ENCODE measurements around the gene IP6K3. TPM values are rescaled to one million over a fixed set of nuclear protein-coding genes. Genes with fewer than 3 reads are reported as not detected.

Gene IP6K3
- polyA plus RNA-seq, 2 donors = 0.65 to 0.96 TPM

DNA sequence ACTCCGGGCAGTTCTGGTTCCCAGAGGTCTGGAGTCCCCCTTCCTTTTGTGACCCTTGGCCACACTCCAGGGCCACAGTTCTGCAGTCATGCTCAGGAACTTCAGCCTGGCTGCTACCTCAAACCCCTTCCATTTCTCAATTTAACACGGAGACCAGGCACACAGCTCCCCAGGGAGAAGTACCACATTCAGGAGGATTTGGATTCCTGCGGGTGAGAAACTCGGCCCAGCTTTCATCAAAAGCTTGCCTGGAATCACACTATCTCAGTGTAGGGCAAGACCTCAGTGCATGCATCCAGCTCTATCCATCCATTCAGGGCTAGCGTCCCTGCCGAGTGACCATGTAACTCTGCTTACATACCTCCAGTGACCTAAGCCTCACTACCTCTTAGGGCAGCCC is 16.8 kb upstream of the IP6K3 start:
- Histone ChIP-seq H3K4me1 (ENCODE audit: control insufficient read depth in 2 of 2, insufficient read depth in 2 of 2, low read length in 1 of 2) (no peaks in the 10 kb centered on the region), H3K27me3 (ENCODE audit: control insufficient read depth in 1 of 2, insufficient read depth in 2 of 2, low read length in 2 of 2) (no peaks in the 10 kb centered on the region), H3K9me3 (ENCODE audit: control insufficient read depth in 2 of 2, insufficient read depth in 1 of 2, low read depth in 1 of 2, low read length in 1 of 2) (peaks cover 0 to 5% of the 10 kb centered on the region in 2 donors), H3K27ac (ENCODE audit: low read depth in 2 of 2, low read length in 1 of 2) (no peak overlapping the region), H3K4me3 (ENCODE audit: low read depth in 1 of 2, low read length in 2 of 2) (no peak overlapping the region), H3K36me3 (ENCODE audit: control insufficient read depth in 2 of 2, insufficient read depth in 2 of 2, low read length in 1 of 2) (no peaks in the 10 kb centered on the region)
- 63 to 66% methylated on average over 6 of the region's 6 CpGs for WGBS, 2 donors

DNA sequence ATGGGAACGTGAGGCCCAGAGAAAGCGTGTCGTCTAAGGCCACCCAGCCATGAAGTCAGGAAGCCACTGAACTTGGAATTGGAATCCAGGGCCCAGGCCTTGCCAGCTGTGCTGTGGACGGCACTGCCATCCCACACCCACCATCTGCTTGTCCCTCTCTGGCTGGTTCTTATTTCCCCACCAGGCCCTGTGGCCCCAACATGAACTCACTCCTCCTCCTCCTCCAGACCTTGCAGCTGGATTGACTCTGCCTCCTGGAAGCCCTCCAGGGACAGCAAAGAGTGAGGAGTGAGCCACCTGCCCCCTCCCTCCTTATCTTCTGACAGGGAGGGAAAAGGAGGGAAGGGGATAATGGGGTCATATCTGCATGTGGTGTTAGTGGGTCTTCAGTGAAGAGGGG is 16.0 kb upstream of the IP6K3 start:
- Histone ChIP-seq H3K27ac (ENCODE audit: low read depth in 2 of 2, low read length in 1 of 2) (no peak overlapping the region), H3K4me3 (ENCODE audit: low read depth in 1 of 2, low read length in 2 of 2) (no peak overlapping the region), H3K4me1 (ENCODE audit: control insufficient read depth in 2 of 2, insufficient read depth in 2 of 2, low read length in 1 of 2) (no peaks in the 10 kb centered on the region), H3K36me3 (ENCODE audit: control insufficient read depth in 2 of 2, insufficient read depth in 2 of 2, low read length in 1 of 2) (no peaks in the 10 kb centered on the region), H3K27me3 (ENCODE audit: control insufficient read depth in 1 of 2, insufficient read depth in 2 of 2, low read length in 2 of 2) (no peaks in the 10 kb centered on the region), H3K9me3 (ENCODE audit: control insufficient read depth in 2 of 2, insufficient read depth in 1 of 2, low read depth in 1 of 2, low read length in 1 of 2) (peaks cover 0 to 5% of the 10 kb centered on the region in 2 donors)
- 82 to 91% methylated on average over 4 of the region's 4 CpGs for WGBS, 2 donors

DNA sequence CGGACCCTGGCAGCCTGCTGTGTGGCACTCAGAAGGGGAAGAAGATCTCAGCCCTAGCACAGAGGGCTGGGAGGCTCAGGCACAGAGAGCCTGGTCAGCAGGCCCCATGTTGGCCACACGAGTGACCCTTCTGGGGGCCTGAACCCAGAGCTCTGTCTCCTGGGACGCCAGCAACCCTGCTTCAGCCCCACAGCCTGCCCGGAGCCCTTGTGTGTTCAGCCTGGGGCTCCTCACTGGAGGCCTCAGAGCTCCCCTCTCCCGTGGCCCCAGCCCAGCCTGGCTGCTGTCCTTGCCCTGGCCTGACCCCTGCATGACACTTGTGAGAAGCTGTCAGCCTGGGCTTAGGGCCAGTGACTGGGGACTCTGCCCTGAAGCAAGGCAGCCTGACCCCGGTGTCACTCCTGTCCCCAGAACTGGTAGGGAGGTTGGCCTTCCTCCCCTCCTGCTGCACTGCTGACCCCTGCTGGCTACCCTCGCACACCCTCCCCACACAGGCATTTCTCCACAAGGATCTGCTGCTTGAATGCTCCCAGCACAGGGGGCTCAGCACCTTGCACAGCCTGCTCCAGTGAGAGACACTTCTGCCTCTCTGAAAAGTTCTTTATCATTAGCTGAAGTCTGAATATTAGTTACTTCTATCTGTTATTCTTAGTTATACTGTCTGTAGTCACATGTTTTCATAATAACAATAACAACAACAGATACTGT is 15.4 kb upstream of the IP6K3 start:
- Histone ChIP-seq H3K9me3 (ENCODE audit: control insufficient read depth in 2 of 2, insufficient read depth in 1 of 2, low read depth in 1 of 2, low read length in 1 of 2) (peaks cover 0 to under 1% of the 10 kb centered on the region in 2 donors), H3K27me3 (ENCODE audit: control insufficient read depth in 1 of 2, insufficient read depth in 2 of 2, low read length in 2 of 2) (no peaks in the 10 kb centered on the region), H3K4me1 (ENCODE audit: control insufficient read depth in 2 of 2, insufficient read depth in 2 of 2, low read length in 1 of 2) (no peaks in the 10 kb centered on the region), H3K36me3 (ENCODE audit: control insufficient read depth in 2 of 2, insufficient read depth in 2 of 2, low read length in 1 of 2) (no peaks in the 10 kb centered on the region), H3K27ac (ENCODE audit: low read depth in 2 of 2, low read length in 1 of 2) (no peak overlapping the region), H3K4me3 (ENCODE audit: low read depth in 1 of 2, low read length in 2 of 2) (no peak overlapping the region)
- 48 to 55% methylated on average over 7 of the region's 7 CpGs for WGBS, 2 donors

DNA sequence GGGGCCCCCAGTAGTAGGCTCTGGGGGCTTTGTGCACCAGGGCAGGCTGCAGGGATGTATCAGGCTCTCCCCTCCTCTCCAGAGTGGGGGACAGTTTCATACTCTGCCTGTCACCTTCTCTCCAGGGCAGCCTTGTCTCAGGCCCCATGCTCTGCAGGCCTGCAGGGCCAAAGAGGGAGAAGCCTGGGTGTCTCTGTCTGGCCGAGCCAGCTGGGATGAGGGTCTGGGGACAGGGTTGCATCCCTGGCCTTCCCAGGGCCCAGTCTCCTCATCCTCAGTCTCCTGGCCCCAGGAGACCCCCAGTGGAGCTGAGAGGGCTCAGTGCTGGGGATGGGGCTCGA is 14.8 kb upstream of the IP6K3 start:
- WGBS, 2 donors = 77 to 86% methylated on average over 2 of the region's 2 CpGs
- no peak overlapping the region for H3K4me3 ChIP-seq (ENCODE audit: low read depth in 1 of 2, low read length in 2 of 2)
- no peaks in the 10 kb centered on the region for H3K27me3 ChIP-seq (ENCODE audit: control insufficient read depth in 1 of 2, insufficient read depth in 2 of 2, low read length in 2 of 2)
- H3K27ac ChIP-seq (ENCODE audit: low read depth in 2 of 2, low read length in 1 of 2) = no peak overlapping the region
- H3K9me3 ChIP-seq (ENCODE audit: control insufficient read depth in 2 of 2, insufficient read depth in 1 of 2, low read depth in 1 of 2, low read length in 1 of 2) = no peaks in the 10 kb centered on the region
- no peaks in the 10 kb centered on the region for H3K36me3 ChIP-seq (ENCODE audit: control insufficient read depth in 2 of 2, insufficient read depth in 2 of 2, low read length in 1 of 2)
- no peaks in the 10 kb centered on the region for H3K4me1 ChIP-seq (ENCODE audit: control insufficient read depth in 2 of 2, insufficient read depth in 2 of 2, low read length in 1 of 2)

DNA sequence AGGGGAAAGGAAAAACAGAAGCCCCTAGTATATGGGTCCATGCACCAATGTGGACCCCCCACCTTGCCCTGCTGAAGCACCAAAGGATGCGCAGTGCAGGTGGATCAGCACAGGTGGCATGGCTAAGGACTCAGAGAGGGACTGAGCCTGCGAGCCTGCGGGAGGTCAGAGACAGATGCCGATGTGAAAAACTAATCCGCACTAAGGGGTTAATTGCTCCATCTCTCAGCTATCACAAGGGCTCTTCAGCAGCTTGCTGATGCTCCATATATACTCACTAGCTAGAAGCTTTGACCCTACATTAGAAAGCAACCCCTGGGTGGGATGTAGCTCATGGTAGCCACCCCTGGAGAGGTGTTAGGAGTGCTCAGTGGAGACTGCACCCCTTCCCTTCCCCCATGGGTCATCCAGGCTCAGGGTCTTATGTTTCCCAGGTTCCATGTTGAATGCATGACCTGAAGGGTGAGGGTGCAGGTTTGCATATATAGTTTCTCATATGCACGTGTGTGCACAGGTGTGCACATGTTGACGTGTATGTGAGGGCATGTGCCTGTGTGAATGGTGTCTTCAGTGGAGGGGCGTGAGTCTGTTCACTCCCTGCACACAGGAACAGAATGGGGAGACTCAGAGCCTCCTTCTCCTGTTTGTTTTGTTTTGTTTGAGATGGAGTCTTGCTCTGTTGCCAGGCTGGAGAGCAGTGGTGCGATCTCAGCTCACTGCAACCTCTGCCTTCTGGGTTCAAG is 13.4 kb upstream of the IP6K3 start:
- Histone ChIP-seq H3K36me3 (ENCODE audit: control insufficient read depth in 2 of 2, insufficient read depth in 2 of 2, low read length in 1 of 2) (no peaks in the 10 kb centered on the region), H3K27me3 (ENCODE audit: control insufficient read depth in 1 of 2, insufficient read depth in 2 of 2, low read length in 2 of 2) (no peaks in the 10 kb centered on the region), H3K4me1 (ENCODE audit: control insufficient read depth in 2 of 2, insufficient read depth in 2 of 2, low read length in 1 of 2) (no peaks in the 10 kb centered on the region), H3K4me3 (ENCODE audit: low read depth in 1 of 2, low read length in 2 of 2) (no peak overlapping the region), H3K27ac (ENCODE audit: low read depth in 2 of 2, low read length in 1 of 2) (no peak overlapping the region), H3K9me3 (ENCODE audit: control insufficient read depth in 2 of 2, insufficient read depth in 1 of 2, low read depth in 1 of 2, low read length in 1 of 2) (no peaks in the 10 kb centered on the region)
- 87% methylated on average over 9 of the region's 9 CpGs for WGBS, 2 donors

DNA sequence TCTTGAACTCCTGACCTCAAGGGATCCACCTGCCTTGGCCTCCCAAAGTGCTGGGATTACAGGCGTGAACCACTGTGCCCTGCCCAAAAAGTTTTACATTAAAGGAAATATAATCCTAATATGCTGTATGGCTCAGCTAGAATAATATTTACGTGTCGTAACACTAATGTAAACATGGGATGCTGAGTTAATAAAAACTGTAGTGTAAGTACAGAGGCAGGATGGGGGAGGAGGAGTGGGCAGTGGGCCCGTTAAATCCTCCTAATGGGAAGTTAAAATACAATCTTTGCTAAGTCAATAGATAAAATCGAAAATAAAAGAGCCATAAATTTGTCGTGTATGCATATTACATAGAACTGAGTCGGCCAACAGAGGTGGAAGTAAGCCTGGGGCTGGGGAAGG is 12.1 kb upstream of the IP6K3 start:
- WGBS, 2 donors = 39 to 42% methylated on average over 7 of the region's 7 CpGs
- no peaks in the 10 kb centered on the region for H3K4me1 ChIP-seq (ENCODE audit: control insufficient read depth in 2 of 2, insufficient read depth in 2 of 2, low read length in 1 of 2)
- H3K4me3 ChIP-seq (ENCODE audit: low read depth in 1 of 2, low read length in 2 of 2) = no peak overlapping the region
- no peaks in the 10 kb centered on the region for H3K9me3 ChIP-seq (ENCODE audit: control insufficient read depth in 2 of 2, insufficient read depth in 1 of 2, low read depth in 1 of 2, low read length in 1 of 2)
- no peak overlapping the region for H3K27ac ChIP-seq (ENCODE audit: low read depth in 2 of 2, low read length in 1 of 2)
- no peaks in the 10 kb centered on the region for H3K36me3 ChIP-seq (ENCODE audit: control insufficient read depth in 2 of 2, insufficient read depth in 2 of 2, low read length in 1 of 2)
- no peaks in the 10 kb centered on the region for H3K27me3 ChIP-seq (ENCODE audit: control insufficient read depth in 1 of 2, insufficient read depth in 2 of 2, low read length in 2 of 2)

DNA sequence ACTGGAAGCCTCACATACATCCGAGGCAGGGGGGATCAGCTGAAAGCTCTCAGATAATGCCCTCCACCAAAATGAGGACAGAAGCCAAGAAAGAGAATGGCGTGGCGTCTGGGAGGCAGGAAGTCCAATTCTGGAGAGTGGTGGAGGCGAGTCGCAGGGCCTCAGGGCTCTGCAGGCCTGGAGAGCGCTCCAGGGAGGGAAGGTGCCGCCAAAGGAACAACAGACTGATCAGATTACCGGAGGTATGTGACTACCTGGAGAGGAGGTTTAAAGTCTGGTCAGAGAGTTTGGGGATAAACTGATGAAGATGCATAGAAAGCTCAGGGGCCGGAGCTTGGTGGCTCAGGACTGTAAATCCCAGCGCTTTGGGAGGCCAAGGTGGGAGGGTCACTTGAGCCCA is 11.2 kb upstream of the IP6K3 start:
- WGBS, 2 donors = 78 to 86% methylated on average over 10 of the region's 10 CpGs
- Histone ChIP-seq H3K27ac (ENCODE audit: low read depth in 2 of 2, low read length in 1 of 2) (no peak overlapping the region), H3K4me3 (ENCODE audit: low read depth in 1 of 2, low read length in 2 of 2) (no peak overlapping the region), H3K27me3 (ENCODE audit: control insufficient read depth in 1 of 2, insufficient read depth in 2 of 2, low read length in 2 of 2) (no peaks in the 10 kb centered on the region), H3K9me3 (ENCODE audit: control insufficient read depth in 2 of 2, insufficient read depth in 1 of 2, low read depth in 1 of 2, low read length in 1 of 2) (no peaks in the 10 kb centered on the region), H3K4me1 (ENCODE audit: control insufficient read depth in 2 of 2, insufficient read depth in 2 of 2, low read length in 1 of 2) (no peaks in the 10 kb centered on the region), H3K36me3 (ENCODE audit: control insufficient read depth in 2 of 2, insufficient read depth in 2 of 2, low read length in 1 of 2) (no peaks in the 10 kb centered on the region)

DNA sequence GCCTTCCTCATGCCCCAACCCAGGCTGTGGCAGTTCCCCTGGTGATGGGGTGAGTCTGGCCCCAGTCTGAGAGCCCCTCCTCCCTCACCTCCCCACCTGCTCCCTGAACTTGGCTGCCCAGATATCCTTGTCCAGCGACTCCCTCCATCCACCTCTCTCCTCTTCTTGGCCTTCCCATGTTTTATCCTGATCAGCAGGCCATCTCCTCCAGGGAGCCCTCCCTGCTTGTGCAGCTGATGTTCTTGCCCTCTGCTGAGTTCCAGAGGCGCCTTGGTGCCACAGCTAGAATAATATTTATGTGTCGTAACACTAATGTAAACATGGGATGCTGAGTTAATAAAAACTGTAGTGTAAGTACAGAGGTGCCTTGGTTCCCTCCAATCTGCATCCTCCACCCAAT is 10.4 kb upstream of the IP6K3 start:
- WGBS, 2 donors = 78 to 81% methylated on average over 3 of the region's 3 CpGs
- no peaks in the 10 kb centered on the region for H3K27me3 ChIP-seq (ENCODE audit: control insufficient read depth in 1 of 2, insufficient read depth in 2 of 2, low read length in 2 of 2)
- H3K4me3 ChIP-seq (ENCODE audit: low read depth in 1 of 2, low read length in 2 of 2) = no peak overlapping the region
- peaks cover 2 to 4% of the 10 kb centered on the region in 2 donors for H3K4me1 ChIP-seq (ENCODE audit: control insufficient read depth in 2 of 2, insufficient read depth in 2 of 2, low read length in 1 of 2)
- no peaks in the 10 kb centered on the region for H3K36me3 ChIP-seq (ENCODE audit: control insufficient read depth in 2 of 2, insufficient read depth in 2 of 2, low read length in 1 of 2)
- H3K27ac ChIP-seq (ENCODE audit: low read depth in 2 of 2, low read length in 1 of 2) = no peak overlapping the region
- no peaks in the 10 kb centered on the region for H3K9me3 ChIP-seq (ENCODE audit: control insufficient read depth in 2 of 2, insufficient read depth in 1 of 2, low read depth in 1 of 2, low read length in 1 of 2)

DNA sequence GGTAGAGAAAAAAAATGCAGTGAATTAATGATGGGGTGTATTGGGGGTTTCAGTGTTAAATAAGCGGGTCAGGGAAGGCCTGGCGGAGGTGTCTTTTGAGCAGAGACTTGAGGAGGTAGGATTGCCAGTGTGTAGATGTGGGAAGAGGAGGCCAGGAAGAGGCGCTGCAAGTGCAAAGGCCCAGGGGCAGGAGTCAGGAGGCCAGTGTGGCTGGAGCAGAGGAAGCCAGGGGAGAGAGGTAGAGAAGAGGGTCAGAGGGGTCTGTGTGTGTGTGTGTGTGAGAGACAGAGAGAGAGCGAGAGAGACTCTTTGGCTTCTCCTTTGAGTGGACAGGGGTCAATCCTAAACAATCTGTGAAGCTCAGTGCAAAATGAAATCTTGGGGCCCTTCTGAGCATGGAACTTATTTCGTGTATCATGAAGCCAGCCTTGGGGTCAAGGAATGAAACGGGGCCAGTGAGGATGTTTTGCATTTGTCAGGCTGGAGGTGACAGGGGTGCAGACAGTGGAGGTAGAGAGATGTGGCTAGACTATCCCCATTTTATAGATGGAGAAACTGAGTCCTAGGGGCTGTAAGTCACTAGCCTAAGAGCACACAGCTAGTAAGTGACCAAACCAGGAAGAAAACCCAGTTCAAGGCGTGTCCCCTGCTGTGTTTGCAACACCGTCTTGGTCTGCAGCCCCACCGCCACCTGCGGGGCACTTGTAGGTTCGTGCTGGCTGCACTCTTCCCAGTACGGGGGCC is 9.7 kb upstream of the IP6K3 start:
- Histone ChIP-seq H3K4me3 (ENCODE audit: low read depth in 1 of 2, low read length in 2 of 2) (no peak overlapping the region), H3K9me3 (ENCODE audit: control insufficient read depth in 2 of 2, insufficient read depth in 1 of 2, low read depth in 1 of 2, low read length in 1 of 2) (no peaks in the 10 kb centered on the region), H3K27me3 (ENCODE audit: control insufficient read depth in 1 of 2, insufficient read depth in 2 of 2, low read length in 2 of 2) (no peaks in the 10 kb centered on the region), H3K4me1 (ENCODE audit: control insufficient read depth in 2 of 2, insufficient read depth in 2 of 2, low read length in 1 of 2) (peaks cover 5 to 7% of the 10 kb centered on the region in 2 donors), H3K27ac (ENCODE audit: low read depth in 2 of 2, low read length in 1 of 2) (no peak overlapping the region), H3K36me3 (ENCODE audit: control insufficient read depth in 2 of 2, insufficient read depth in 2 of 2, low read length in 1 of 2) (no peaks in the 10 kb centered on the region)
- WGBS, 2 donors = 81 to 83% methylated on average over 12 of the region's 12 CpGs

All from esophagus (tissue), 2 donors.